ENCODE measurements around the gene MON1B. TPM values are rescaled to one million over a fixed set of nuclear protein-coding genes. Genes with fewer than 3 reads are reported as not detected.

MON1B gene
- 3.1 and 5.1 TPM in 2 replicates for polyA plus RNA-seq

DNA sequence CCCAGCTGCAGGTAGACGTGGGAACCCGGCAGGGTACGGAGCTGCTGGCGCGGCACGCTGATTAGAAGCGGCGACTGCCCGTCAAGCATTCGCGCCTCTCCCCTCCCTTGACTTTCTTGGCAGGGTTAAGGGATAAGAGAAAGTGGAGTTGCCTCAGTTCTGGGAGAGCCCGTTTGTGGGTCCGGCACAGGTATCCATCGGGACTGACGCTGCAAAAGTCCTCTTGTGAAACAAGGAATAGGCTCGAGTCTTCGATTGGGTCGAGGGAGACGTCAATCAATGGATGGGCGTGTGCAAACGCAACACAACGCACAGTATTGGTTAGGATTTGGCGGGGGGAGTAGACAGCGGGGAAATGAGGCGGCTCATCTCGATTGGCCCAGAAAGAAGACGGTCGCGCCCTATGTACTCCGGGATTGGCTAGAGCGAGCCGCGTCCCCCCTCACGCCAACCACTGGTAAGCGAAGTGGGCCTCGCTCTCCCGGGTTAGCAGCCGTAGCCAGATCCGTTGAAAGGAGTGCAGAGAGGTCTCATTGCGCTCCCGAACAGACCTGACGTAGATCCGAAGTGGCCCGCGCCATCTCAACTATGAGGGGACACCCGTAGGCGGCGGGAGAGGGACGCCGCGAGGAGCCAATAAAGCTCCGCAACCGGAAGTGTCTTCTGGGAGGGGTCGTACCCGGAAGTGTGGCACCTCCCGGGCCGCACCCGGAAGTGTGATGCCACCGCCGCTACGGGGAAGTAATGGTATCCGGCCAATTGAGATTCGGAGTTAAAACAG is at the start of gene MON1B:
Gene MON1B (plus strand): TSS at position 713 of the 781 bp plus-strand sequence. CDS start 296 bp downstream, outside the sequence.

DNA sequence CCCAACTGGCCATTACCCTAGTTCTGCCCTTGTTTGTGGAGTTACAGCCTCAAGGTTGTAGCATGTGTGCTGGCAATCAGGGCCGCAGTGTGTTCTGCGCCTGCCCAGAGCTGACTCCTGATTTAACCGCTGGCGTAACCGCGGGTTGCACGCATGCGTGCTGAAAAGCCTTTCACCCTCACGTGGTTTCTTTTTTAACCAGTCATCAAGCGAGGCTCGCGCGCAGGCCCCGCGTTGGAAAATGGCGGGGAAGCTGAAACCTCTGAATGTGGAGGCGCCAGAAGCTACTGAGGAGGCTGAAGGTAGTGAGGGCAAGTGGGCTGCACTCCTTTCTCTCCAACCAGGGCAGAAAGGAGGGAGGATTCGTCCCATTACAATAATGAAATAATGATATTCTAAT is 8.2 kb downstream of the MON1B start, which contains the start of gene SYCE1L:
Gene SYCE1L (plus strand): TSS at position 198 of the 400 bp plus-strand sequence. CDS start 44 bp downstream, at position 242.

Other genes starting within 250 kb of the MON1B start
- gene SYCE1L, start 8.2 kb downstream of the MON1B start, polyA plus RNA-seq = not detected in 2 replicates
- 0.56 and 1.5 TPM in 2 replicates for gene ADAMTS18, start 243.8 kb downstream of the MON1B start, polyA plus RNA-seq

Data from Purkinje cell (primary cell).